ENCODE results near the gene PKD1L1. TPM values are rescaled to one million over a fixed set of nuclear protein-coding genes. Genes with fewer than 3 reads are reported as not detected.
"Not testable (repeated sequence)": the region's sequence is repeated elsewhere in the genome, so short reads cannot be mapped to it uniquely, and the experiment has no call there.

Gene PKD1L1
- total RNA-seq, 4 donors from 2014 or later: 0.18 to 0.83 (median 0.44) TPM

GRCh38 chr7:47756636-47757035 is 191.6 kb downstream of the PKD1L1 start:
- TF ChIP-seq POLR2A (IDR thresholded peaks at IDR 0.05): no peak
- TF ChIP-seq, protein P1, sequence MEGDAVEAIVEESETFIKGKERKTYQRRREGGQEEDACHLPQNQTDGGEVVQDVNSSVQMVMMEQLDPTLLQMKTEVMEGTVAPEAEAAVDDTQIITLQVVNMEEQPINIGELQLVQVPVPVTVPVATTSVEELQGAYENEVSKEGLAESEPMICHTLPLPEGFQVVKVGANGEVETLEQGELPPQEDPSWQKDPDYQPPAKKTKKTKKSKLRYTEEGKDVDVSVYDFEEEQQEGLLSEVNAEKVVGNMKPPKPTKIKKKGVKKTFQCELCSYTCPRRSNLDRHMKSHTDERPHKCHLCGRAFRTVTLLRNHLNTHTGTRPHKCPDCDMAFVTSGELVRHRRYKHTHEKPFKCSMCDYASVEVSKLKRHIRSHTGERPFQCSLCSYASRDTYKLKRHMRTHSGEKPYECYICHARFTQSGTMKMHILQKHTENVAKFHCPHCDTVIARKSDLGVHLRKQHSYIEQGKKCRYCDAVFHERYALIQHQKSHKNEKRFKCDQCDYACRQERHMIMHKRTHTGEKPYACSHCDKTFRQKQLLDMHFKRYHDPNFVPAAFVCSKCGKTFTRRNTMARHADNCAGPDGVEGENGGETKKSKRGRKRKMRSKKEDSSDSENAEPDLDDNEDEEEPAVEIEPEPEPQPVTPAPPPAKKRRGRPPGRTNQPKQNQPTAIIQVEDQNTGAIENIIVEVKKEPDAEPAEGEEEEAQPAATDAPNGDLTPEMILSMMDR (IDR thresholded peaks at IDR 0.05): no peak
- no peaks in the 10 kb centered on the region for H3K36me3 ChIP-seq
- H3K9me3 ChIP-seq: no peaks in the 10 kb centered on the region
- H3K4me3 ChIP-seq: no peak overlapping the region
- DNase-seq: no peak
- no peaks in the 10 kb centered on the region for H3K4me1 ChIP-seq
- H3K27me3 ChIP-seq: no peaks in the 10 kb centered on the region
- no peak overlapping the region for H3K27ac ChIP-seq

DNA sequence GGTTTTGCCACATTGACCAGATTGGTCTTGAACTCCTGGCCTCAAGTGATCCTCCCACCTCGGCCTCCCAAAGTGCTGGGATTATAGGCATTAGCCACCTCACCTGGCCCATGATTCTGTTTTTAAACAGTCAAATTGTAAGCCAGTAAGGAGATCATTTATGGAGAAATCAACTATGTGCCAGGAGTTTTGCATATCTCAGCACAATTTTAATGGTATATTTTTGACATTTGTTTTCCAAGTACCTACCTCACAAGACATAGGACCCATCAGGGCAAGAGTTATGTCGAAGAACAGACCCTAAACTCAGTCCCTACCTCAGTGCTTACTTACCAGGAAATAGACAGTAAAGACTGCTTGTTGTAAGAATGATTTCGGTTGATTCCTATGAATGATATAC is 193.0 kb downstream of the PKD1L1 start:
- Histone ChIP-seq H3K9me3 (no peaks in the 10 kb centered on the region), H3K4me3 (no peak overlapping the region), H3K36me3 (no peaks in the 10 kb centered on the region), H3K4me1 (no peaks in the 10 kb centered on the region), H3K27me3 (no peaks in the 10 kb centered on the region), H3K27ac (no peak overlapping the region)
- no peak for DNase-seq
- TF ChIP-seq, protein P1 (IDR thresholded peaks at IDR 0.05): no peak
- TF ChIP-seq POLR2A (IDR thresholded peaks at IDR 0.05): no peak

DNA sequence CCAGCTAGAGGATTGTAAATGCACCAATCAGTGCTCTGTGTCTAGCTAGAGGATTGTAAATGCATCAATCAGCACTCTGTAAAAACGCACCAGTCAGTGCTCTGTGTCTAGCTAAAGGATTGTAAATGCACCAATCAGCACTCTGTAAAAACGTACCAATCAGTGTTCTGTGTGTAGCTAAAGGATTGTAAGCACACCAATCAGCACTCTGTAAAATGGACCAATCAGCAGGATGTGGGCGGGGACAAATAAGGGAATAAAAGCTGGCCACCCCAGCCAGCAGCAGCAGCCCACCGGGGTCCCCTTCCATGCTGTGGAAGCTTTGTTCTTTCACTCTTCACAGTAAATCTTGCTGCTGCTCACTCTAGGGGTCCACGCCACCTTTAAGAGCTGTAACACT is 196.5 kb downstream of the PKD1L1 start:
- H3K27ac ChIP-seq, H3K36me3 ChIP-seq, H3K4me3 ChIP-seq, H3K9me3 ChIP-seq, H3K4me1 ChIP-seq, DNase-seq, H3K27me3 ChIP-seq: not testable (repeated sequence)

- Histone ChIP-seq H3K27me3 (no peaks in the 10 kb centered on the region), H3K36me3 (no peaks in the 10 kb centered on the region), H3K4me1 (no peaks in the 10 kb centered on the region), H3K27ac (no peak overlapping the region), H3K9me3 (no peaks in the 10 kb centered on the region), H3K4me3 (no peak overlapping the region)
- DNase-seq: no peak
- no peak for TF ChIP-seq POLR2A (IDR thresholded peaks at IDR 0.05)
- TF ChIP-seq, protein P1 (IDR thresholded peaks at IDR 0.05): no peak
Measured at GRCh38 chr7:47751043-47751442, 197.2 kb downstream of the PKD1L1 start.

GRCh38 chr7:47748041-47748440 is 200.2 kb downstream of the PKD1L1 start:
- Histone ChIP-seq H3K4me1 (no peaks in the 10 kb centered on the region), H3K4me3 (no peak overlapping the region)
- no peak for TF ChIP-seq POLR2A (IDR thresholded peaks at IDR 0.05)
- TF ChIP-seq, protein P1 (IDR thresholded peaks at IDR 0.05): no peak

DNA sequence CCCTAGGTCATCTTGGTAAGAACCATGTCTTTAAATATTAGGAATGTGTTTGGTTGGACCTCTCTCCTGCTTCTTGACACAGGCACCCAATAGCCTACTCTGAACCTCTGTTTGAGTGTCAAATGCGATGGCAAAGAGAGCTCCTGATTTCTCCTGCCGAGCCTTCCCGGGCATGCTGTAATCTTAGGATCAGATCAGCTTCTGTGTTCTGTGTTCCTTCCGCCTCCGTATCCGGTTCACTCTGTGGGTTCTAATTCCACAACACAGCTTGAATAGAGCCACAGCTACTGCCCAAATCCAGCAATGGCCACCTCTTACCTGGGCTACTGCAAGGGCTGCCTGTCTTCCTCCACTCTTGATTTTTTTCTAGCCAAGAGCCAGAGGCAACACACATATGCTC is 201.1 kb downstream of the PKD1L1 start:
- no peaks in the 10 kb centered on the region for H3K36me3 ChIP-seq
- DNase-seq: no peak
- H3K4me1 ChIP-seq: no peaks in the 10 kb centered on the region
- no peak overlapping the region for H3K4me3 ChIP-seq
- no peaks in the 10 kb centered on the region for H3K27me3 ChIP-seq
- no peak overlapping the region for H3K27ac ChIP-seq
- H3K9me3 ChIP-seq: no peaks in the 10 kb centered on the region
- no peak for TF ChIP-seq POLR2A (IDR thresholded peaks at IDR 0.05)
- TF ChIP-seq, protein P1 (IDR thresholded peaks at IDR 0.05): no peak

More at GRCh38 chr7:47748041-47748440, 200.2 kb downstream of the PKD1L1 start:
- Histone ChIP-seq H3K27ac (no peak overlapping the region), H3K9me3 (no peaks in the 10 kb centered on the region), H3K36me3 (no peaks in the 10 kb centered on the region), H3K27me3 (no peaks in the 10 kb centered on the region)
- no peak for DNase-seq
